HPDE6-E6E7 (cell line): Measurements from ENCODE around the gene LRRC47.

Experiments
- DNase-seq: peaks from one replicate; pipeline ENCODE4 v3.0.0; 2011; ENCODE audit warnings: missing footprints; ENCODE audit errors: extremely low spot score

The LRRC47 gene

DNA sequence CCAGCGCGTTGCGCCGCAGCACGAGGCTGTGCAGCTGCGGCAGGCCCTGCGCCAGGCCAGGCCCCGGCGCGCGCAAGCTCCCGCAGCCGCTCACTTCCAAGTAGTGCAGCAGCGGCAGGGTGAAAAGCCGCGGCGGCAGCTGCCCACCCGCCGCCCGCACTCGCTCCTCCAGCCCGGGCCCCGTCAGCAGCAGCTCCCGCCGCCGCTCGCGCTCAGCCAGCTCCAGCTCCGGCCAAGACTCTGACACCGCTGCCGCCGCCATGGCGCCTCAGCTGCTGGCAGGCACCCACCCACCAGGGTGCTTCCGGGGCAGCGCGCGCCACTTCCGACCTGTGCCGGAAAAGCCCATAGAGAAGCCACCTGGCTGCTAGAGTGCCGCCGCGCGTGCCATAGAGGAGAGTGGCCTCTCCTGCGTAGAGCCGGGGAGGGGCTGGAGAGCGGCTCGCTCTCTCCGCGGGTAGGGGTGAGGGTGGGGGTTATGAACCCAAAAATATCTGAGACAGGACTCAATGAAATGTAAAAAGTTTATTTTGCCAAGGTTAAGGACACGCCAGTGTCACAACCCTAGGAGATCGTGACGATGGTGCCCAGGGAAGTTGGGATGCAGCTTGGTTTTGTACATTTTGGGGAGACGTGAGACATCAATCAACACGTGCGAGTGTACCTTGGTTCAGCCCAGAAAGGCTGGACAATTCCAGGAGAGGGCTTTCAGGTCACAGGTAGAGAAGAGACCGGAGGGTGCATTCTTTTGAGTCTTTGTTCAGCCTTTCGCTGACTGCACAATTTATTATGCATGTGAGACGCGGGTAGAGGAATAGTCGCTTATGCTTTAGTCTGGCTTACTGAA lies at the start of gene LRRC47:
TSS of gene LRRC47 (minus strand) at position 284 of the 847 bp plus-strand sequence. CDS start at position 262, 22 bp downstream.
- DNase-seq, result peak; percentile 97

DNA sequence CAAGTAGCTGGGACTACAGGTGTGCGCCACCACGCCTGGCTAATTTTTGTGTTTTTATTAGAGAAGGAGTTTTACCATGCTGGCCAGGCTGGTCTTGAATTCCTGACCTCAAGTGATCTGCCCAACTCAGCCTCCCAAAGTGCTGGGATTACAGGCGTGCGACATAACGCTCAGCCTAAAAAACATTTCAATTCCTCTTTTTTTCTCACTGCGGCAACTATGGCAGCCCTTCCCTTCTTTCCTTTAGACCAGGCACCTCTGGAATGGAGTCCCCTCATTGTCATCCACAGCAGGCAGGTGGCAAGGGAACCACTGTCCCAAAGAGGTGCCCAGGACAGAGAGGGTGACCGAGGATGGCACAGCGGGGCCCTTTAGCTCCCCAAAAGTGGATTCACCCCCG lies 46.6 kb upstream of the LRRC47 start:
- no peak for DNase-seq

DNA sequence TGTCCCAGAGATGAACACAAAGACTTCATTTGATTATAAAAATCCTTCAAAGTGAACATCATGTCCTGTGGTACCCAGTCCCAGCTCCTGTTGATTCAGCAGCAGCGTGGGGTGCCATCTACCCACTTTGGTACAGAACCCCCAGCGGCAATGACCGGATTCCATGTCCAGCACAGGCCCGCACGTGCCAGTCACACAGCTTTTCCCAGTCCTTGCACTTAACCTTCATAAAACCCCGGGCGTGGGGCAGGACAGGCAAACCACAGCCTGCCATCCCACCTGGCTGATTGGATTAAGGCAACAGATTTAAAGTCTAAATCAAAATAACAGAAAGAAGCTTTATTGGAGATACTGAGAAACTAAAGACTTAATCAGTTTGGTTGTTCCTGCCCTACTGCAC lies 45.2 kb upstream of the LRRC47 start:
- no peak for DNase-seq

DNA sequence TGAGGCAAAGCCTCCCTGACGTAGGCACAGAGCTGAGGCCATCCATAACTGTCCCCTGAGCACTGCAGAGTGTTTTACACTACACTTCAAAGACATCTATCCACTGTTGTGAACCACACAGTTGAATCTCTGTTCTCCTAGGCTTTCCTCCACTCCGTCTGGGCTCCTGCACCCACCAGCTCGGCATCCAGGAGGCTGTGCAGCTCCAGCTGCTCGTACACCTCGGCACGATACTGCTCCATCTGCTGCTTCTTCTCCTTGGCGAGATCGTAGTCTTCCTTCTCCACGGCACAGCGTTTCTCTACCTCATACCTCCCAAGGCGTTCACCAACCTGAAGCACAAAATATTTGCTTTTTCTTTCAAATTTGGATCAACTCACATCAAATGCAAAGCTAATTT lies 42.5 kb upstream of the LRRC47 start:
- no peak for DNase-seq

DNA sequence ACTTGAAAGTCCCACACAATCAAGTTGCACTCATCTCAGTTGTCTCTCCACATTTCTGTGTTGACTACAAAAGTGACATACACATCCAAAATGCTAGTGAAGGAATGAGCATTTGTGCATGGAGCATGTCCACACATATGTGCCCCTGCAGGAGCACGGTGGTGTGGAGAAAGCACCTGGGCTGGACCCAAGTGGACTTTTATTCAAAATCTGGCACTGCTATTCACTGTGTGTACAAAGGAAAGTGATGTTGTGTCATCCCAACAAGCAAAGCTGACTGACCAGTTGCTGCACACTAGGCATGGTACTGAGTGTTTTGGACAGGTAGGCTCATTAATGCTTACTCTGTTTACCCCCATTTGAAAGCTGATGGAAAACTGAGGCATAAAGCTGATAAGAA lies 41.4 kb upstream of the LRRC47 start:
- DNase-seq, result no peak

DNA sequence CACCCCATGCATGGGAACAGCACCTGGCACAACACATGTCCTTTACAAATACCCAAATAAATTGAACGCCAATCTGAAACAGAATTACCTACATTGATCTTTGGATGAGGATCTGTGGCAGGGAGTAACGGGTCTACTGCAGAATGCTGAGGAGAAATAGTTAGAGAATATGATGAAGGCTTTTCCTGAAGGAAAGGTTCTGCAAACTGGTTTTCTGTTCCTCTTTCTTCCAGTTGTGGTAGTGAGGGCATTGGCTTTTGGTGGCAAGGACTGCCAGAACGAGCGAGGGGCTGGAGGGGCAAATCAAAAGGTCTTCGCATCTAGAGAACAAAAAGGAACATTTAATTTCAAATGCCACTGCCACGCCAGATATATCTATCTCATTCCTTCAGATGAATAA lies 40.9 kb upstream of the LRRC47 start:
- no peak for DNase-seq

DNA sequence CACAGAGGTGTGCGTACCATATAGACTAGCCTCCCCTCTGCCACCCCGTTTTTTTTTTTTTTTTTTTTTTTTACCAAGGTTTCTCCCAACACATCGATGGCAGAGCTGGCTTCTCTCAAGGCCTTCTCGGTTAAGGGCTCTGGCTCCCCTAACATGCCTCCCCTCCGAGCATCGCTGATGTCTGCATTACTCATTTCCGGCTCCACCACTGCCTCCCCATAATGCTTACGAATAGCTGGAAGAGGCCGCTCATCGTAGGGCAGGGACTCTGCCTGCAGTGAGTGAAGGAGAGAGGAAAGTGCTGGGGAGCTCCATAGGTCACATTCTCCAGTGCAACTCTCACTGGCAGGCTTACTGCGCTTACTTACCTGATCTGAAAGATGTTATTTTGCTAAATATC lies 40.1 kb upstream of the LRRC47 start:
- DNase-seq, result no peak

DNA sequence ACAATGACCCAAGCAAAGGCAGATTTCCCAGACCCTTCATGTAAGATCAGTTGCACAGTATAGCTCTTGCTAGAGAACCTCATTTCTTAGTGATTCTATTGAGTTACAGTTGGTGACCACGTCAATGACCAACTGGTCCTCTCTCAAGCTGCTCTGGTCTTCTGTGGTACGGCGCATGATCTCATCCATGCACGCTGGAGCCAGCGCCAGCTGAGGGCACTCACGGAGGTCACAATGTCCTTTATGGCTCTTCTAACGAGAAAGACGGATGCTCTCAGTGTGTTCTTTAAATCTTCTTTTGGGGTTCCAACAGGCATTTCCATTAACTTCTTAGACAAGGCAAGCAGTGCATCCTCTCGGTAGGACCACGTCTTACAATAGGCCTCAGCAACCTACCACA lies 38.4 kb upstream of the LRRC47 start:
- no peak for DNase-seq

DNA sequence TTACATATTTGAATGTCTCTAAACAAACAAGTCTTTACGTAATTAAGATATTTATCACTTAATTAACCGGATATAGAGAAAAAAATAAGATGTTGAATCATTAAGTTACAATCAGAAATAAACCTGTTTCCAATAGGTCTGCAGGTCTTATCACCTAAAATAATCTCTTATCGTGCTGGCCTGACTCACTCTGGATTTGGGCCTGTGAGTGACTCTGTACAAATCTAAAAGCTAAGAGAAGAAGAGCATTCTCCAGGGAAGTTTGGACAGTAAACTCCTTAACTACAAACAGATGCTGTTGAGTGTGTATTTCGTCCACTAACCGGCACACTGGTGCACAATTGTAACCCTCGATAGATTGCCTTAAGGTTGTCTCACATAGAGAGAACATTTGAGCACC lies 35.4 kb upstream of the LRRC47 start:
- DNase-seq, result no peak

DNA sequence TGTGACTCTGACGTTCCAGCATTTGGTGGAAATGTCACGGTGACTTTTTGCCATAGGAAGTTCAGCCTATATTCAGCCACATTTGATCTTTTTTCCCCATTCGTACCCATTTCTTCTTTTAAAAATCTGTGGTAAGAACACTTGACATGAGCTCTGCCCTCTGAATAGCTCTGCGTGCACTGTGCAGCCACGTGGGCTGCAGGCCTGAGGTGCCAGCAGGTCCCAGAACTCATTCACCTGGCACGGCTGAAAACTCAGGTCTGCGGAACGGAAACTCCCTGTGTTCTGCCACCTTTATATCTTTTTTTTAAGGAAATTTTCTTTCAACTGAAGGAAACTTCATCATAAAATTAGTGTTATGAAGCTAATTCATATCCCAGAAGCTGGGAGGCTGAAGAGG lies 32.1 kb upstream of the LRRC47 start:
- no peak for DNase-seq

DNA sequence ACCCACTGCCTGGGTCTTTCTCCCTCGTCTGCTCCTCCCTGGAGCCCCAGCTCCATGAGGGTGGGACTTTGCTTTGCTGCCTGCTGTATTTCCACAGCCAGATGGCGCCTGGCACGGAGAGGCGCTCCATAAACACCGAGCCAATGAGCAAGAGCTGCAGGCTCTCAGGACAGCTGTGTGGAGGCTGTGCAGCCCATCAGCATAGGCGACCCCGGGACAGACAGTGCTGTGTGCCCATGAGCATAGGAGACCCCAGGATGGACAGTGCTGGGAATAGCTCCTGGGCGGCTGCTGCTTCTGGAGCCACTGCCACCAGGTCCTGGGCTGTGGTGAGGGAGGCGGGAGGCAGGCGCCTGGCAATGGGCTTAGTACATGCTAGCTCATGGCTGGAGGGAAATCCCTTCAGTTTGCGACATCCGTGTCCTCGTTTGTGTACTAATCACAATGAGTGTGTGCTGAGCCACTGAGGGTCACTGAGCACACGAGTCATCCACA lies 31.6 kb upstream of the LRRC47 start:
- DNase-seq, result no peak

DNA sequence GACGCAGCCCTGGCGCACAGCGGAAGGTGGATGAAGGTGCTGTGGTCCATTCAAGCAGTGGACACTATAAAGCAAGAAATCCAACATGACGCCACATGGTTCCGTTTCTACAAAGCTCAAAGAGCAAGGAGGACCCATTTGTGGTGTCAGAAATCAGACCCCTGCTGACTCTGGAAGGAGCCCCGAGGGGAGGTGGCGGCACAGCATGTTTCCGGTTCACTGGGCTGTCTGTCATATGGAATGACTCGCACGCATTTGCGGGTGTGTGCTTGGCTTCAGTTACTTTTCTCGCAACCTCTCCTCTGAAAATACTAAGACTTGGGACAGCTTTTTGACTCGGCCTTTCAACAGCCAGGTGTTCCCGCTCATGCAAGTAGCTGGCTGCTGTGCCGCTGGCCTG lies 29.1 kb upstream of the LRRC47 start:
- no peak for DNase-seq

DNA sequence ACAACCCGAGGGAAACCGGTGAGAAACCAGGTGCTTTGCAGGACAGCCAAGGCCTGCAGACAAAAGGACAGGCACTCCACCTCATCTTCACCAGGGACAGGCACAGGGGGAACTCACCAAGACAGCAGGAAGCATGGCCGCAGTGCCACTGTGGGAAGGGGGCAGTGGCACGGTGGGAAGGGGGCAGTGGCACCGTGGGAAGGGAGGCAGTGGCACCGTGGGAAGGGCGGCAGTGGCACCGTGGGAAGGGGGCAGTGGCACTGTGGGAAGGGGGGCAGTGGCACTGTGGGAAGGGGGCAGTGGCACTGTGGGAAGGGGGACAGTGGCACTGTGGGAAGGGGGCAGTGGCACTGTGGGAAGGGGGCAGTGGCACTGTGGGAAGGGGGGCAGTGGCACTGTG lies 28.4 kb upstream of the LRRC47 start:
- no peak for DNase-seq

DNA sequence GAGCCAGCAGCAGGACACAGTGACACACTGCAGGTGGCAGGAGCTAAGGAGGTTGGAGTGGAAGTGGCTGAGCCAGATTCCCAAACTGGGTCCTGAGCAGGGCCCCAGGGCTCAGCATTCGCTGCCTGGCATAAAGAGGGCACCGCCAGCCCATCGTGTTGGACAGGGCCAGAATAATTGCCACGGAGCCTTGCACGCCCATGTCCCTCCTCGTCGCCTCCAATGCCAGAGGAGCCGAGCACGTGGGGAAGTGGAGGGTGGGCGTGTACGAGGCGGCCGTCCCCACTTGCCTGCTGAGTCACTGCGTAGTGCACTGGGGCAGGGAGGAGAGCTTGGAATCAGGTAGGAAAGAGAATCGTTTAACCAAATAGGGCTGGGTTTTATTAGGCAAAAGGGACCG lies 26.1 kb upstream of the LRRC47 start:
- no peak for DNase-seq

DNA sequence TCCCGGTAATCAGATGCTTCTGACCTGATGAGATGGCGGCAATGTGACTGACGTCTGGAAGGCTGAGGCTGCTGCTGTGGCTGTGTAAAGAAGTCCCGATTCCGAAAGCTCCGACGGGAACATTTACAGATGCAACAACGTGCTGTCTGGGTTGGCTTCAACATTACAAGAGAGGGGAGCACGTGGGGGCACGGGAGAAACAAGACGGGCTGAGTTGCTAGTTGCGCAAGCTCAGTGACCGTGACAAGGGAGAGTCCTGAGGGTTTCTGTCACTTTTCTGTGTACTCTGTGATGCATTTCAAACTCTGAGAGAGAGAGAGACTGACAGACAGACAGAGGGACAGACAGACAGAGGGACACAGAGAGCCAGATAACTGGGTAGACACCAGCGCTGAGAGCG lies 25.6 kb upstream of the LRRC47 start:
- no peak for DNase-seq

DNA sequence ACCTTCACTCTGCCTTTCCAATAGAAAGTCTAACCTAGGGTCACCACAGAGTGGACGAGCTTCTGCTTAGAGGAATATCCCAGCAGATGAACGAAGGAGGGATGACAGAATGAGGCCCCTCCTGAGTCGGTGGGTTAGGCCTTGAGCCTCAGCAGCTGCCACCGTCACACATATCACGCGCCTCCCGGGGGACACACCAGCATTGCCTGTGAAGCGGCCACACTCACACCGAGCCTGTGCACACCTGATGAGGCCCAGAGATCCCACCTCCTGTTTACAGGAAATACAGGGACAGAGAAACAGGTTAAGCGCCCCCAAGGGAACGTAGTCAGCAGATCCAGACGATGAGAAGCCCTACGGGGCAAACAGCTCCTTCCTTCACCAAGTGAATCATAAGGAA lies 25.1 kb upstream of the LRRC47 start:
- DNase-seq, result no peak

DNA sequence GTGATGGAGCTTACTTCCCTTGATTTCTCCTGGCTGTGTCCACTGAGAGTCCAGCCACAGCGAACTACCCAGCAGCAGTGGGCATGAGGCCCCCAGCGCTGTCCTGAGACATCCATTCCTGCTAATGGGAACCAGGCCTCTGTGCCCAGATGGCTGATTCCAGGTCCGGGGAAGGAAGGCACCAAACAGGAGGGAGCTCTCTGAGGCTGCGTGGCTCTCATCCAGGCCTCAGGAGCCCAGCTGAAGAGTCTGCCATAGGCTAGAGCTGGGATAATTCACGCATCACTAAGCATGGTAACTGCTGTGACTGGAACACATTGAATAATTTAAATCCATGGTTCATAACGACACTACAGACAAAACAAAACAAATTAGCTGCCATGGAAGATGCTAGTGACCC lies 24.7 kb upstream of the LRRC47 start:
- no peak for DNase-seq

DNA sequence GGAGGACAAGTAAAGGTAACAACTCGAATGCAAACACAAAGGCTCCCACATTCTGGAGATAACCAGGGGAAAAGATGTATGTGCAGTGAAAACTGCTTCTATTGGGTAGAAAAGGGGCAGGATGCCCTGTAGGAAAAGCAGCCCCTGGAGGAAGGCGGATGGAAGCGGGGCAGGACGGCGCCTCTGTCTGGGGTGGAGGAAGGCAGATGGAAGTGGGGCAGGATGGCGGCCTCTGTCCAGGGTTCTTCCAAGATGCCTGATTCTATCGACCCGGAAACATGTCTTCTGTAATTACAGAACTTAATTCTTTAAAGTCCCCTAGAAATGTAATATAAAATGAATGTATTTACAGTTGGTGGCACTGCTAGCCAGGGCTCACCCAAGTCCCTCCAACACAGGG lies 24.0 kb upstream of the LRRC47 start:
- no peak for DNase-seq

DNA sequence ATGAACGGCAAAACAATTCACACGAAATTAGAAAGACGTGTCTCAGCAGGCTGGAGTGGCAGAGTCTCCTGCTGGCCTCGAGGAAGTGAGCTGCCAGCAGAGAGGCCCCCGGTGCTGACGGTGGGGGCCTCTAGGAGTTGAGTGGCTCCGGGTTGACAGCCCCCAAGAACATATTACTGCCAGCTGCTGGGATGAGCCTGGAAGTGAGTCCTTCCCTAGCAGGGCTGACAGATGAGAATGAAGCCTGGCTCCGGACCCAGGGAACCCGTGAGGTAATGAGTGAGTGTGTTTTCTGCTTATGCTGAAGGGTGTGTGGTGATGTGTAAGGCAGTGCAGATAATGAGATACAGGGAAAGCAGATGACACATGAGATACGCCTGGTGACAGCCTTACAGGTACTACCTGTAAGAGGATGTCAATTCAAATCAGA lies 23.5 kb upstream of the LRRC47 start:
- peak; percentile 49 for DNase-seq

DNA sequence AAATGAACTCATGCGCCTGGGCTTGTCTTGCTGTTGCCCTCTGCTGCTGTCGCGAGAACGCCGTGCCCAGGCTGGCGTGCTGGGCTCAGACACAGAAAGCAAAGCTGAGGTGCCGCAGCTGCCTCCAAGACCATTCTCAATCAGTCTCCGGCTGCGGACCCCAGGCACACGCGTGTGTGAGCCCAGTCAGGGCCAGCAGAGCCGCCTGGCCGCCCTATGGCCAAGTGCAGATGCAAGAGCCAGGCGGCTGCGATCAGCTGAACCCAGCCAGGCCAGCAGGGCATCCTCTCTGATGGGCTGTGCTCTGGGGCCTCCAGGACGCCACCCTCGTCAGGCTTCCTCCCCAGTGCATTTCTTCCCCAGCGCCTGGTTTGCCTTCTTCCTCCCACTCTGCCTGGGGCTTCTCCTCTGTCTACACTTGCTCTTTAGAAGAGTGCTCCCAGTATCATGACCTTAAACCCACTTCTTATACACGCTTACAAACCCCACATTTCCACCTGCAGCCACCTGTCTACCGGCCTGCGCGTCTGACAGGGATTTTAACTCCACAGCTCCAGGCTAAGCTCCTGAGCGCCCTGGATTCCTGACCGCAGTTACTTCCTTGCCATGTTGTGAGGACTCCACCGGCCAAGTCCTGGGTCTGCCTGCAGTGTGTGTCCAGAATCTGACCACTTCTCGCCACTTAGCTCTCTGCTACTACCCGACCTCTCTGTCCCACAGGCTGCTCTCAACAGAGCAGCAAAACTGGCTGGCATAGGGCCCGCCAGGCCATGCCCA lies 21.7 kb upstream of the LRRC47 start:
- no peak for DNase-seq

DNA sequence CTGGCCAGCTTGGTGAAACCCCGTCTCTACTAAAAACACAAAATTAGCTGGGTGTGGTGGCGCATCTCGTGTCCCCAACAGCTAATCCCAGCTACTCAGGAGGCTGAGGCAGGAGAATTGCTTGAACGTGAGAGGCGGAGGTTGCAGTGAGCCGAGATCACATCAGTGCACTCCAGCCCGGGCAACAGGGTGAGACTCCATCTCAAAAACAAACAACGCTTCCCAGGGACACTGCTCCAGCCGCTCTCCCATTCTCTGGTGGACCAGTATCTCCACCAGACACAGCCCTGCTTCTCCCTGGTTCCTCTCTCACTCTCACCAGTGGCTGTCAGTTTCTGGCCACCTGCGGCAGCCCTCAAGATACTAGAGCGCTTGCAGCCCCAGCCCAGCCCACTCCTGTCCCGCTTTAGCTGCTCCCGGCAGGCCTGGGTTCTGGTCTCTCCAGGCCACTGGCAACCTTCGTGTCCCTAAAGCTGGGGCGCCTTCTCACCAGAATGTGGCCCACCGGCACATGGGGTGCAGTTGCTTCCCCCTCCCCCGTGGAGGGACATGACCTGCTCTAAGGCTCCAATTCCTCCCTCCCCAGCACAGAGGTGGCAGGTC lies 20.9 kb upstream of the LRRC47 start:
- DNase-seq, result no peak

DNA sequence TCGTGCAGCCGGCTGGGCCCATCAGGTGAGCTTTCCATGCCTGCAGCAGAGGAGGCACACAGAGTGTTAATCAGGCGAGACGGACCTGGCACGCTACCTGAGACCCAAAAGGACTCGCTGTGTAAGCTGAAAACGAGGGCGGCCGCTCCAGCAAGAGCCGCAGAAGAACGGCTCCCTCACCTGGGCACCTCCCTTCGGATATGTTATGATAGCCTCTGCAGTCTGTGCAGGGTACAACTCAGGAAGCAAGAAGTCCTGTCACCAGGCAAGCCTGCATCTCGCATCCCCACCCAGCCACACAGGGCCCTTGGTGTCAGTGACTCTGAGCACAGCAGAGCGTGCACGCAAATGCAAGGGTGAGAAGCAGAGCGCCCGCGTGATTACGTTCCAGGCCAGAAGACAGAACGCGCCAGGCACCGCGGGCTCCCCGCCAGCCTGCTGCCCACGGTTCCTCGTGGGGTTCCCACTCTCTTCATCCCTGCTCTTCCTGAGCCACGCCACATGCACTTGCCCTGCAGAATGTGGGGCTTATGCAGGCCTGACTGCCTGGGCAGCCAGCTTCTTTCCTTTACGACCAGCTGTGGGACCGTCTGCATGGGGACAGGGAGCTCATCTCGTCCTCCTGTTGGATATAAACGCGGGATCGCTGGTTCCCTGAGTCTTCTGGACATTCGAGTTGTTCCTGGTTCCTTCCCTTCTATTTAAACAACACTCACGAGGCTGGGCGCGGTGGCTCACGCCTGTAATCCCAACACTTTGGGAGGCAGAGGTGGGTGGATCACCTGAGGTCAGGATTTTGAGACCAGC lies 20.2 kb upstream of the LRRC47 start:
- no peak for DNase-seq
